Skeletal muscle tissue (tissue), 4 donors: ENCODE results near the gene ISY1. TPM values are rescaled to one million over a fixed set of nuclear protein-coding genes. Genes with fewer than 3 reads are reported as not detected.
A peak's percentile ranks its signal among the peaks of the same experiment; 100 is the strongest.
"Not testable (repeated sequence)": the region's sequence is repeated elsewhere in the genome, so short reads cannot be mapped to it uniquely, and the experiment has no call there.

Experiments
- H3K27ac ChIP-seq: one replicate; pipeline ENCODE4 v1.7.0; 2013; ENCODE audit warnings: mild to moderate bottlenecking, low read depth, low read length, inconsistent platforms
- H3K27me3 ChIP-seq, 3 donors: one replicate each; pipeline ENCODE4 v1.7.0; 2013; ENCODE audit warnings: low read length in 3 of 3; ENCODE audit not compliant: control insufficient read depth in 3 of 3, insufficient read depth in 3 of 3
- H3K36me3 ChIP-seq, 3 donors: one replicate each; pipeline ENCODE4 v1.7.0; 2013; ENCODE audit warnings: low read length in 3 of 3; ENCODE audit not compliant: control insufficient read depth in 3 of 3, insufficient read depth in 3 of 3
- H3K4me1 ChIP-seq, 3 donors: one replicate each; pipeline ENCODE4 v1.7.0; 2013; ENCODE audit warnings: low read length in 3 of 3, mild to moderate bottlenecking in 3 of 3; ENCODE audit not compliant: control insufficient read depth in 3 of 3, insufficient read depth in 3 of 3
- H3K4me3 ChIP-seq, 3 donors: one replicate each; pipeline ENCODE4 v1.7.0; 2013; ENCODE audit warnings: low read length in 3 of 3
- H3K9ac ChIP-seq, 3 donors: one replicate each; pipeline ENCODE4 v1.7.0; 2013; ENCODE audit warnings: low read length in 3 of 3, mild to moderate bottlenecking in 3 of 3, moderate library complexity in 2 of 3, low read depth in 1 of 3
- H3K9me3 ChIP-seq, 3 donors: one replicate each; pipeline ENCODE4 v1.7.0; 2013; ENCODE audit warnings: low read length in 3 of 3; ENCODE audit not compliant: control insufficient read depth in 3 of 3
- total RNA-seq: library from RNA; depleted of rRNA; stranded (reverse); fragments of >200 nt; gene quantifications from one replicate; pipeline ENCODE4 v1.2.3, GENCODE V29; 2014
- donor health status: Osteomylitis.

Gene ISY1
- total RNA-seq, 1 donor from 2014 or later, result 27.1 TPM

GRCh38 chr3:129173725-129174124 is 12.9 kb upstream of the ISY1 start:
- no peaks in the 10 kb centered on the region for H3K9me3 ChIP-seq
- H3K27ac ChIP-seq, result peak overlapping the region; percentile 92
- peak overlapping the region in 1 of 3 donors; percentile 54 for H3K4me3 ChIP-seq
- H3K27me3 ChIP-seq, result no peaks in the 10 kb centered on the region
- peak overlapping the region; percentile 53 to 57 (median 57) for H3K9ac ChIP-seq
- H3K4me1 ChIP-seq, result peaks cover 48 to 68% (median 54%) of the 10 kb centered on the region in 3 donors
- peaks cover 16 to 31% (median 30%) of the 10 kb centered on the region in 3 donors for H3K36me3 ChIP-seq

GRCh38 chr3:129173206-129173605 is 12.3 kb upstream of the ISY1 start:
- peak overlapping the region; percentile 48 to 54 (median 52) for H3K4me3 ChIP-seq
- H3K27me3 ChIP-seq, result no peaks in the 10 kb centered on the region
- peak overlapping the region; percentile 92 for H3K27ac ChIP-seq
- peaks cover 17 to 28% (median 28%) of the 10 kb centered on the region in 3 donors for H3K36me3 ChIP-seq
- peak overlapping the region; percentile 53 to 57 (median 57) for H3K9ac ChIP-seq
- peaks cover 43 to 63% (median 50%) of the 10 kb centered on the region in 3 donors for H3K4me1 ChIP-seq
- H3K9me3 ChIP-seq, result no peaks in the 10 kb centered on the region

GRCh38 chr3:129166579-129167332 is 5.9 kb upstream of the ISY1 start:
- H3K4me3 ChIP-seq, result no peak overlapping the region
- H3K9me3 ChIP-seq, result no peaks in the 10 kb centered on the region
- no peaks in the 10 kb centered on the region for H3K27me3 ChIP-seq
- no peak overlapping the region for H3K27ac ChIP-seq
- H3K9ac ChIP-seq, result no peak overlapping the region
- peaks cover 9 to 37% (median 19%) of the 10 kb centered on the region in 3 donors for H3K4me1 ChIP-seq
- H3K36me3 ChIP-seq, result peaks cover 35 to 54% (median 53%) of the 10 kb centered on the region in 3 donors

- Histone ChIP-seq H3K36me3 (peaks cover 28 to 45% (median 43%) of the 10 kb centered on the region in 3 donors), H3K4me1 (peaks cover 13 to 31% (median 18%) of the 10 kb centered on the region in 3 donors)
- H3K27me3 ChIP-seq, H3K4me3 ChIP-seq, H3K9ac ChIP-seq, H3K27ac ChIP-seq, H3K9me3 ChIP-seq: not testable (repeated sequence)
These were observed 4.7 kb upstream of the ISY1 start for GRCh38 chr3:129165594-129165993.

GRCh38 chr3:129164500-129164899 is 3.6 kb upstream of the ISY1 start:
- no peaks in the 10 kb centered on the region for H3K9me3 ChIP-seq
- H3K4me3 ChIP-seq, result no peak overlapping the region
- H3K27ac ChIP-seq, result no peak overlapping the region
- H3K4me1 ChIP-seq, result peaks cover 16 to 32% (median 22%) of the 10 kb centered on the region in 3 donors
- H3K9ac ChIP-seq, result no peak overlapping the region
- no peaks in the 10 kb centered on the region for H3K27me3 ChIP-seq
- H3K36me3 ChIP-seq, result peaks cover 19 to 34% (median 32%) of the 10 kb centered on the region in 3 donors

- no peaks in the 10 kb centered on the region for H3K27me3 ChIP-seq
- H3K4me3 ChIP-seq, result peak overlapping the region in 2 of 3 donors; percentile 95 to 98
- H3K4me1 ChIP-seq, result peaks cover 21 to 36% (median 26%) of the 10 kb centered on the region in 3 donors
- peaks cover 21 to 33% (median 30%) of the 10 kb centered on the region in 3 donors for H3K36me3 ChIP-seq
- H3K27ac ChIP-seq, result peak overlapping the region; percentile 95
- H3K9me3 ChIP-seq, result no peaks in the 10 kb centered on the region
- H3K9ac ChIP-seq, result peak overlapping the region; percentile 94 to 99 (median 97)
These were observed 2.1 kb upstream of the ISY1 start for GRCh38 chr3:129162729-129163579.

GRCh38 chr3:129161860-129162271 is 1.0 kb upstream of the ISY1 start:
- H3K4me1 ChIP-seq, result peaks cover 21 to 36% (median 26%) of the 10 kb centered on the region in 3 donors
- H3K9me3 ChIP-seq, result no peaks in the 10 kb centered on the region
- H3K4me3 ChIP-seq, result peak overlapping the region; percentile 95 to 98 (median 95)
- no peaks in the 10 kb centered on the region for H3K27me3 ChIP-seq
- H3K36me3 ChIP-seq, result peaks cover 17 to 31% (median 27%) of the 10 kb centered on the region in 3 donors
- peak overlapping the region; percentile 95 for H3K27ac ChIP-seq
- H3K9ac ChIP-seq, result peak overlapping the region; percentile 94 to 99 (median 97)

- Histone ChIP-seq H3K9ac (no peak overlapping the region), H3K4me3 (no peak overlapping the region), H3K27me3 (no peaks in the 10 kb centered on the region), H3K27ac (no peak overlapping the region), H3K36me3 (peaks cover 18 to 31% (median 26%) of the 10 kb centered on the region in 3 donors), H3K9me3 (no peaks in the 10 kb centered on the region), H3K4me1 (no peaks in the 10 kb centered on the region)
These were observed 16.1 kb downstream of the ISY1 start for GRCh38 chr3:129144786-129145185.

- not testable (repeated sequence) for H3K4me1 ChIP-seq, H3K4me3 ChIP-seq, H3K9ac ChIP-seq, H3K27me3 ChIP-seq, H3K9me3 ChIP-seq, H3K27ac ChIP-seq
- peaks cover 18 to 34% (median 31%) of the 10 kb centered on the region in 3 donors for H3K36me3 ChIP-seq
These were observed 19.9 kb downstream of the ISY1 start for GRCh38 chr3:129141011-129141410.
